ENCODE measurements around the gene APOC4. TPM values are rescaled to one million over a fixed set of nuclear protein-coding genes. Genes with fewer than 3 reads are reported as not detected.
"Not testable (repeated sequence)": the region's sequence is repeated elsewhere in the genome, so short reads cannot be mapped to it uniquely, and the experiment has no call there.

Gene APOC4
- total RNA-seq, 1 experiment from 2014 or later: not detected

- TF ChIP-seq ZNF281 (CRISPR knock-in tag; IDR thresholded peaks at IDR 0.05): no peak
- no peak for TF ChIP-seq EMX1 (CRISPR knock-in tag; IDR thresholded peaks at IDR 0.05)
- TF ChIP-seq GABPB1 (CRISPR knock-in tag; IDR thresholded peaks at IDR 0.05): no peak
Observed at GRCh38 chr19:44908836-44909261, 33.2 kb upstream of the APOC4 start (continued).

GRCh38 chr19:44909775-44910174, 32.3 kb upstream of the APOC4 start:
- Mint-ChIP-seq H3K4me3 (no peak overlapping the region), H3K4me1 (peaks cover 44% of the 10 kb centered on the region), H3K27ac (no peak overlapping the region), H3K27me3 (ENCODE audit: low read depth) (no peaks in the 10 kb centered on the region; the same call in 1 of the 2 replicates), H3K9me3 (no peaks in the 10 kb centered on the region), H3K36me3 (peaks cover 15% of the 10 kb centered on the region)
- TF ChIP-seq USF1 (CRISPR knock-in tag; IDR thresholded peaks at IDR 0.05) (no peak), ZNF121 (CRISPR knock-in tag; IDR thresholded peaks at IDR 0.05) (peak; percentile 18; the same call in 1 of the 2 replicates)
- DNase-seq (ENCODE audit: low spot score): no peak
- CTCF ChIA-PET: interaction anchor here (0.6 to 2.3 kb wide), 7 partner anchors 24 to 1469 kb away, joined by 3 to 8 read pairs (median 4); no protein-coding TSS in a partner anchor
- no peak for ATAC-seq
- POLR2A ChIA-PET: interaction anchor here (0.6 kb wide), 1 partner anchor 42 kb away, joined by 8 read pairs; no protein-coding TSS in a partner anchor

GRCh38 chr19:44911896-44912295, 30.1 kb upstream of the APOC4 start:
- not testable (repeated sequence) for H3K9me3 Mint-ChIP-seq; DNase-seq (ENCODE audit: low spot score); H3K4me3 Mint-ChIP-seq; ATAC-seq; H3K27ac Mint-ChIP-seq; H3K27me3 Mint-ChIP-seq (ENCODE audit: low read depth)
- H3K4me1 Mint-ChIP-seq: peaks cover 37% of the 10 kb centered on the region
- H3K36me3 Mint-ChIP-seq: peaks cover 10% of the 10 kb centered on the region
- TF ChIP-seq ZNF121 (CRISPR knock-in tag; IDR thresholded peaks at IDR 0.05): peak; percentile 89
- POLR2A ChIA-PET: interaction anchor here (0.7 to 1.5 kb wide), 2 partner anchors 43 to 214 kb away, joined by 3 to 5 read pairs; partner anchors contain the start of gene CLPTM1
- CTCF ChIA-PET: interaction anchor here (0.9 to 1.5 kb wide), 6 partner anchors 8 to 255 kb away, joined by 3 to 8 read pairs (median 3); partner anchors contain the start of gene CLPTM1

GRCh38 chr19:44912854-44913253, 29.2 kb upstream of the APOC4 start:
- H3K4me1 Mint-ChIP-seq: peaks cover 35% of the 10 kb centered on the region
- POLR2A ChIA-PET: interaction anchor here (1.2 kb wide), 1 partner anchor 64 kb away, joined by 8 read pairs; no protein-coding TSS in a partner anchor
- DNase-seq (ENCODE audit: low spot score) (no peak), ATAC-seq (no peak)
- no peaks in the 10 kb centered on the region; the same call in 1 of the 2 replicates for H3K27me3 Mint-ChIP-seq (ENCODE audit: low read depth)
- TF ChIP-seq CDX4 (CRISPR knock-in tag; IDR thresholded peaks at IDR 0.05; ENCODE audit: borderline replicate concordance) (no peak), PRRX2 (CRISPR knock-in tag; IDR thresholded peaks at IDR 0.05) (no peak), JUN (CRISPR knock-in tag; IDR thresholded peaks at IDR 0.05) (no peak), ZNF121 (CRISPR knock-in tag; IDR thresholded peaks at IDR 0.05) (peak; percentile 55; the same call in 1 of the 2 replicates), GABPB1 (CRISPR knock-in tag; IDR thresholded peaks at IDR 0.05) (peak; percentile 91)
- no peaks in the 10 kb centered on the region for H3K9me3 Mint-ChIP-seq
- H3K27ac Mint-ChIP-seq: peak overlapping the region; percentile 69
- CTCF ChIA-PET: interaction anchor here (0.6 to 1.4 kb wide), 5 partner anchors 9 to 204 kb away, joined by 3 to 6 read pairs (median 3); no protein-coding TSS in a partner anchor
- H3K4me3 Mint-ChIP-seq: no peak overlapping the region; the same call in 1 of the 2 replicates
- peaks cover 10% of the 10 kb centered on the region for H3K36me3 Mint-ChIP-seq

- H3K9me3 Mint-ChIP-seq; H3K36me3 Mint-ChIP-seq; ATAC-seq; H3K27me3 Mint-ChIP-seq (ENCODE audit: low read depth); DNase-seq (ENCODE audit: low spot score): not testable (repeated sequence)
- 0 out of 2 replicates have a peak, but pooled peaks have one; percentile 38 for TF ChIP-seq ZNF121 (CRISPR knock-in tag; IDR thresholded peaks at IDR 0.05)
- H3K4me1 Mint-ChIP-seq: peaks cover 33% of the 10 kb centered on the region
- peak overlapping the region; percentile 98 for H3K4me3 Mint-ChIP-seq
- POLR2A ChIA-PET: interaction anchor here (1.2 to 1.4 kb wide), 2 partner anchors 41 to 65 kb away, joined by 3 to 8 read pairs; no protein-coding TSS in a partner anchor
- peak overlapping the region; percentile 99 for H3K27ac Mint-ChIP-seq
- CTCF ChIA-PET: interaction anchor here (0.6 to 1.6 kb wide), 5 partner anchors 9 to 203 kb away, joined by 3 to 7 read pairs (median 5); no protein-coding TSS in a partner anchor
Observed at GRCh38 chr19:44913512-44914432, 28.3 kb upstream of the APOC4 start.
